TTC549 (cell line): ENCODE results near the gene EVPL.
"Not testable (repeated sequence)": the region's sequence is repeated elsewhere in the genome, so short reads cannot be mapped to it uniquely, and the experiment has no call there.

Source experiments
- FAIRE-seq: peaks from 2 replicates; lab custom pipeline; 2012; peaks lifted over from hg19 to GRCh38; lab: Jason Lieb, UNC

The EVPL gene

DNA sequence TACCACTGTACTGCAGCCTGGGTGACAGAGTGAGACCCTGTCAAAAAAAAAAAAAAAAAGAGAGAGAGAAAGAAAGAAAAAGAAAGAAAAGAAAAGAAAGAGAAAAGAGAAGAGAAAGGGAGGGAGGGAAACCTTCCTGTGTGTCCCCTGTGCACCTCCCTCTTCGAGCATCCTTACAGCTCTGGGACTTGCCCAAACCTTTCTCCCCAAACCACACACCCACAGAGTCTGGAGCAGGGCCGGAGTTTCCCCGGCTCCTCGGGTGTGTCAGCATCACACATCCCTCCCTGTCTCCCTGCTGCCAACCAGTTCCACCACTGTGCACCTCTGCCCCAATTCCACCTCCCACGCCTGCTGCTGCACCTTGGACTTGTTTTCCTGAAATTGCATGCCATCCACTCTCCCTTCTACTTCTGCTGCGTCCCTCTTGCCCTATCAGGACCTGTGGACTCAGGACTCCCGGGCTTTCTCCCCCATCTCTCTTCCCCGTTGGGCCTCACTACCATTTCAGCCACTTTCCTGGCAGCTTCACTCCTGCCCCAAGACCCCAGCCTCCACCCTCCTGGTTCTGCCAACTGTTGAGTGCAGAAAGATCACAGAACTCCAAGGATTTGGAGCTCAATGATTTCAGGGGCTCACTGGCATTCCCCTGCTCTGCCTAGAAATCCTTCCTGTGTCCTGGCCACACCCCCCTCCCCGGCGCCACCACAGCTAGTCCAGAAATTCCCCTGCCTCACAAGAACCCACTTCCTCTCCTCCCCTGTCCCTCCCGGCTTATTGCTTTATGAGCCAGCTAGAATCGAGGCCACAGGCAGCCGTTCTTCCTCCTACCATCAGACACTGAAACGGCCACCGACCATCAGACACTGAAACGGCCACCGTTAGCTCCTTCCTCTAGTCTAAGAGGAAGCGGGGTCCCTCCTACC, 30.2 kb downstream of the EVPL start:
- no peak for FAIRE-seq

DNA sequence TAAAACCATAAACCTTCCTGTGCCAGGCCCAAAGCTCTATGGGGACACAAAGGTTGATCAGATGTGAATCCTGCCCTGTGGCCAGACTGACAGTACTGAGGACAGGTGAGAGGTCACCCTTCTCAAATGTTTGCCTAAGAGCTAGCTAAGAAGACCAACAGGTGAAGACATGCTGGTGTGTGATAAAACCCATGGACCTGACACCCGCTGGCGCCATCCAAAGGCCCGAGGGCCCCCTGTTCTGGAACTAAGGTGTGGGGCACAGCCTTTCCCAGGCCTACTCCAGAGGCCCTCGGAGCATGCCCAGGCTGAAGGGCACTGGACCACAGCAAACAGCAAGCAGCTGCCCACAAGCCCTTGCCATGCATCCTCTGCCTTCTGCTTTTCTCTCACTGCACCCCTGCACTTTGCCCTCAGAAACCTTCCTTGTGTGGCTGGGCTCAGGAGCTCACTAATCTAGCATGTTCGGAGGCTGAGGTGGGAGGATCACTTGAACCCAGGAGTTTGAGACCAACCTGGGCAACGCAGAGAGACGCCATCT, 31.7 kb downstream of the EVPL start:
- no peak for FAIRE-seq

- no peak for FAIRE-seq
Observed at GRCh38 chr17:75994802-75995370, 32.2 kb downstream of the EVPL start.

DNA sequence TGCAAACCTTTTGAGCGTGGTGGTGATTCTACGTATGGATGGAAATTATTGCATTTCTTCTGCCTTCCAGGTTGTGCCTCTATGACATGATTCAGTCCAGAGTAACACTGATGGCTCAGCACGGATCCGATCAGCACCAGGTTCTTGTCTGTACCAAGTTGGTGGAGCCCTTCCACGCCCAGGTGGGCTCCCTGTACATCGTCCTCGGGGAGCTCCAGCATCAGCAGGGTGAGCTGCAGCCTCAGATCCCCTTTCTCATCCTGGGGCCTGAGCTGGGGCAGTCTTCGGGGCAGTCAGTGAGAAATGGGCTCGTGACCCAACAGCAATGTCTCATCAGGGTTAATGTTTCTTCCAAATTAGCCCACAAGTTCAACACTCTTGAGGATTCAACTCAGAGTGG, 35.7 kb downstream of the EVPL start:
- FAIRE-seq: no peak

DNA sequence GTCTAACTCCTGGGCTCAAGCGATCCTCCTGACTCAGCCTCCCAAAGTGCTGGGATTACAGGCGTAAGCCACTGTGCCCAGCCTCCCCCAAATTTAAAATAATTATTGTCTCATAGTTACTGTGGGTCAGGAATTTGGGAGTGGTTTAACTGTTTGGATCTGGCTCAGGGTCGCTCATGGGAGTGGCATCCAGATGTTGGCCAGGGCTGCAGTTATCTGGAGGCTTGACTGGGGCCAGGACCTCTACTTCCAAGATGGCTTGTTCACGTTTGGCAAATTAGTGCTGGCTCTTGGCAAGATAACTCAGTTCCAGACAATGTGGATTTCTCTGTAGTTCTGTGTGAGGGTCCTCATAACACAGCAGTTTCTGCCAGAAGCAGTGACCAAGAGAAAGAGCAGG, 40.1 kb downstream of the EVPL start:
- FAIRE-seq: no peak

DNA sequence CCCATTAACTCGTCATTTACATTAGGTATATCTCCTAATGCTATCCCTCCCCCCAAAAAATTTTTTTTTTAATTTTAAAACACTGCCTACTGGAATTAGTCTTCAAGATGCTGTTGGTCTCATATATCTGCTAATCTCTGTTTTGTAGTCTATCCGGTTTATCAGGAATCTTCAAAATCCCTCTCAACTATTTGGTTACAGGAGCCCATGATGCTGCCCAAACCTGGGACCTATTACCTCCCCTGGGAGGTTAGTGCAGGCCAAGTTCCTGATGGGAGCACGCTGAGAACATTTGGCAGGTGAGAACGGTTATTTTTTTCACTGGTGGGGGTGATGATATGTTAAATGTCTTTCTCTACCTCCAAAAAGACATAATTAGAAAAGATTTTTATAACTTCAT, 41.1 kb downstream of the EVPL start:
- FAIRE-seq: no peak

- FAIRE-seq: no peak
Observed at GRCh38 chr17:75983501-75984181, 43.5 kb downstream of the EVPL start.

- FAIRE-seq: no peak
Observed at GRCh38 chr17:75981019-75981615, 46.0 kb downstream of the EVPL start.

- FAIRE-seq: no peak
Observed at GRCh38 chr17:75980188-75981018, 46.7 kb downstream of the EVPL start.

DNA sequence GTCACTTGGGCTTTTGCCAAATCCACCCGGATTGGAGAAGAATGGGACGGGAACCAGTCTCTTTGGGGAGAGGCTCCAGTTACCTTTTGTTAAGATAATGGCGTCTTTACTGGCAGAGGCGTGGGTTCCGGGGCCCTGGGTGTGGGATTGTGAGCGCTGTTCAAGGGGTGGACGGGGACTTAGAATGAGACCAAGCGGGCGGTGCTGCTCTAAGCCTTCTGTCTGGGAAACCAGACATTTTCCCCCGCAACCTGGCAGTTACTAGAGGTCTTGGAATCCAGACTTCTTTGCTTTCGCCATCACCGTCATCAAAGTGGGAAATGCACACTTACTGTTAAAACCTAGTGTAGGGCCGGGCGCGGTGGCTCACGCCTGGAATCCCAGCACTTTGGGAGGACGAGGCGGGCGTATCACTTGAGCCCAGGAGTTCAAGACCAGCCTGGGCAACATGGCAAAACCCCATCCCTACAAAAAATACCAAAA, 47.4 kb downstream of the EVPL start:
- FAIRE-seq: no peak

- peak; percentile 52 for FAIRE-seq
Observed at GRCh38 chr17:75978938-75979704, 48.0 kb downstream of the EVPL start, which contains the start of the genes ACOX1 and TEN1. TSS of gene ACOX1 (minus strand) at chr17:75979166. CDS start at chr17:75979073, 93 bp downstream. TSS of gene TEN1 (plus strand) at chr17:75979240. CDS start at chr17:75986193, 6,953 bp downstream.

- no peak for FAIRE-seq
Observed at GRCh38 chr17:75976175-75976848, 50.8 kb downstream of the EVPL start.

DNA sequence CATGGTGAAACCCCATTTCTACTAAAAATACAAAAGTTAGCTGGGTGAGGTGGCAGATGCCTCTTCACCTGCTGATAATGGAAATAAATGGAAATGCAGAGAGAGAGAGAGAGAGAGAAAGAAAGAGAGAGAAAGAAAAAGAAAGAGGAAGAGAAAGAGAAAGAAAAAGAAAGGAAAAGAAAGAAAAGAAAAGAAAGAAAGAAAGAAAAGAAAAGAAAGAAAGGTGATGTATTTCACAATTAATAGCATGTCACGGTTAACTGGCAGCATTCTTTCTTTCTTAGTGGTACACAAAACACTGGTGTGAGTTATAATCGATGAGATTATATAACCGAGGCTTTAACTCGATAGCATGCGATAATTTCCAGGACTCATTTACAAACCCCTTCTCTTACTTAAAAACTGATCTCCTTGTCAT, 51.3 kb downstream of the EVPL start:
- no peak for FAIRE-seq

DNA sequence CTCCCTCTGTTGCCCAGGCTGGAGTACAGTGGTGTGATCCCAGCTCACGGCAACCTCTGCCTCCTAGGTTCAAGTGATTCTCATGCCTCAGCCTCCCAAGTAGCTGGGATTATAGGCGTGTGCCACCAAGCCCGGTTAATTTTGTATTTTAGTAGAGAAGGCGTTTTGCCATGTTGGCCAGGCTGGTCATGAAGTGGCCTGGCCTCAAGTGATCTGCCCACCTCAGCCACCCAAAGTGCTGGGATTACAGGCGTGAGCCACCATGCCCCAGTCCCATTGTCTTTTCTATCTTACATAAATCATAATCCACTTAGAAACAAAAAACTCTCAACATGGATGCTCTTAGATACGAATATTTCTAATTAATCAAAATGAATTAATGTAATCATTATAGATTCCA, 51.9 kb downstream of the EVPL start:
- not testable (repeated sequence) for FAIRE-seq

GRCh38 chr17:75970626-75971025, 56.5 kb downstream of the EVPL start:
- FAIRE-seq: no peak

- FAIRE-seq: no peak
Observed at GRCh38 chr17:75970011-75970523, 57.0 kb downstream of the EVPL start.

- not testable (repeated sequence) for FAIRE-seq
Observed at GRCh38 chr17:75969044-75969443, 58.1 kb downstream of the EVPL start.

GRCh38 chr17:75965468-75965867, 61.6 kb downstream of the EVPL start:
- no peak for FAIRE-seq

DNA sequence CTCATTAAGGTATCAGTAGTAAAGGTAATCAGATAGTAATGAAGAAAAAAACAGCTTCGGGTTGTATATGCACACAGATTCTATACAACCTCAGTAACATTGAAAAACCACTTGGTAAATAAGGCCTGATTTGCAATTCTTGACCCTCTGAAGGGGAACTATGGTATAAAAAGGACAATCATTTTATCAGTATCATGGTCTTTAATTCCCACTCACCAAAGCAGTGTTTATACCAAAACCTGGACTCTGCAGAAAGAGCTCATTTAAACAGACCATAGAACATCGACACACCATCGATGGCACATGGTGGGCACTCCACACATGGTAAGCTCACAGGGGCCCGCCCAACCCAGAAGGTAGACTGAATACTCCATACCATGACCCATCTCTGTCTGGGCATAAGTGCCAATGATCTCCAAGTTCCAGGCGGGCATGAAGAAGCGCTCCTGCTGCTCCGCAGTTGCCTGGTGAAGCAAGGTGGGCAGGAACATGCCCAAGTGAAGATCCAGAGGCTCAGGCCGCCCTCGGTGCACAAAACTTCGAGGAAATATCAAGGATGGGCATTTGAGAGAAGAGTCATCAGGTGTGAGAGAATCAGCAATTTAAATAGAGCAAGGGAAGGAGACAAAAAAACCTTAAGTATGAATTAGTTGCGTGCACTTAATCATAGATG, 67.1 kb downstream of the EVPL start:
- FAIRE-seq: no peak
